Lower leg skin (tissue), 3 donors: ENCODE data around the gene RIPK4.

Source experiments
- CTCF ChIP-seq, 3 donors: fragments of 450-650 bp; IDR thresholded peaks; one replicate each; pipeline ENCODE4 v1.5.1; 2016; ENCODE audit warnings: antibody characterized with exemption in 3 of 3, mild to moderate bottlenecking in 3 of 3, moderate library complexity in 2 of 3
- POLR2A ChIP-seq, 2 donors: fragments of 450-650 bp; IDR thresholded peaks; one replicate each; pipeline ENCODE4 v1.6.1; 2016 to 2017; ENCODE audit warnings: antibody characterized with exemption in 2 of 2, mild to moderate bottlenecking in 1 of 2, moderate library complexity in 1 of 2

GRCh38 chr21:41719691-41720090 is 47.2 kb downstream of the RIPK4 start:
- TF ChIP-seq CTCF (IDR thresholded peaks at IDR 0.05) (no peak), POLR2A (IDR thresholded peaks at IDR 0.05) (no peak)
